Glomerular visceral epithelial cell (primary cell): ENCODE data around the gene UNC5C.

Experiments
- DNase-seq: peaks from one replicate; pipeline ENCODE4 v3.0.0-alpha.2; 2016; ENCODE audit errors: extremely low spot score

Gene UNC5C

GRCh38 chr4:95548738-95549245 is at the start of gene UNC5C:
Gene UNC5C (minus strand): TSS chr4:95548973.
- DNase-seq: peak; percentile 71

GRCh38 chr4:95596676-95597075 is 47.9 kb upstream of the UNC5C start:
- DNase-seq: no peak

GRCh38 chr4:95594629-95595028 is 45.9 kb upstream of the UNC5C start:
- no peak for DNase-seq

DNA sequence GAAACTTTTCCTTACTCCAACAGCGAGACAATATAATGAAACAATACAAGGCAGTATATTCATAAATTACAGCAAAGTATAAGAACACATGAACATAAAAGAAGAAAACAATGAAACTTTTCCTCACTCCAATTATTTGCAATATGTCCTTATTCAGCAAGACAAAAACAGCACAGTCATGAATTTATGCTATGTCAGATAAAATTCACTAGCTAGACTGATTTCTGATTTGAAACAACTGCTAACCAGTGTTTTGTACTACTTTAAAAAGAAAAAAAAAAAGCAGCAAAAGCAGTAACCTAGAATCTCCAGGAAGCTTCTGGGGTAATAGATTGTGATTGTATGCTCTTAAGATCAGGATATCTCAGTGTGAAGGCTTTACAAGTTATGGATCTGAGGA is 45.2 kb upstream of the UNC5C start:
- no peak for DNase-seq

- DNase-seq: no peak
Observed at GRCh38 chr4:95591278-95591677, 42.5 kb upstream of the UNC5C start.

- DNase-seq: no peak
Observed at GRCh38 chr4:95590615-95591014, 41.8 kb upstream of the UNC5C start.

GRCh38 chr4:95585016-95585695 is 36.4 kb upstream of the UNC5C start:
- DNase-seq: no peak

GRCh38 chr4:95580226-95580625 is 31.5 kb upstream of the UNC5C start:
- DNase-seq: no peak

GRCh38 chr4:95572304-95572991 is 23.7 kb upstream of the UNC5C start:
- DNase-seq: peak; percentile 43

DNA sequence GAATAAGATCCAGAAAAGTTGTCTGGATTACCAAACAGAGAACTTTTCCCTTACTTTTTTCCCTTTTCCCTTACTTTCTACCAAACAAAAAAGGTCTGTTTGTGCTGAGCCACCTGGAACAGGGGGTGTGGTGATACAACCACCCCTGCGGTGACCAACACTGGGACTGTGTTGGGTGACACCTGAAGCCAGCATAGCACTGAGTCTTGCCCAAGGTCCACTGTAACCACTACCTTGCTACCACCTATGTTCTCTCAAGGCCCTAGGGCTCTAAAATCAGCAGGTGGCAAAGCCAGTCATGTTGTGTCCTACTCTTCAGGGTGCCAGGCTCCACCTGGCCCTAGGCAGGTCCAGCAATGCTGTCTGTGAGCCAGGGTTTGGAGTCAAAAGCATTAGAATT is 22.8 kb upstream of the UNC5C start:
- no peak for DNase-seq

- DNase-seq: no peak
Observed at GRCh38 chr4:95563638-95564337, 15.0 kb upstream of the UNC5C start.

DNA sequence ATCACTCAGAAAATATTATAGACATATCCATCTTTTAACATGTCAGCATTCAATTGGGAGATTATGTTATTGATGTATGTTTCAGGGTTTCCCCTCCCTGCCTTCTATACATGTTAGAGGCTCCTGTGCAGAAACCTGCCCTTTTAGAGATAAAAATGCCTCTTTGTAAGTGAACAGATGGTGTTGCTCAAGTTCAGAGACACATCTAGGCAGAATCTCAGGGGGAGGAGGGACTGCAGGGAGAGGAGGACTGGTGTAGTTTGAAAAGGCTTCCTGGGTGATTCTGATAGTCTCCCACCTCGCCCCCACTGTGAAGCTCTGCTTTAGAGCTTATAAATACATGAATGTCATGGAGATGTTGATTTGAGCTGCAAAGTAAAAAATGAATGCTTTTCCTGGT is 12.0 kb upstream of the UNC5C start:
- no peak for DNase-seq

DNA sequence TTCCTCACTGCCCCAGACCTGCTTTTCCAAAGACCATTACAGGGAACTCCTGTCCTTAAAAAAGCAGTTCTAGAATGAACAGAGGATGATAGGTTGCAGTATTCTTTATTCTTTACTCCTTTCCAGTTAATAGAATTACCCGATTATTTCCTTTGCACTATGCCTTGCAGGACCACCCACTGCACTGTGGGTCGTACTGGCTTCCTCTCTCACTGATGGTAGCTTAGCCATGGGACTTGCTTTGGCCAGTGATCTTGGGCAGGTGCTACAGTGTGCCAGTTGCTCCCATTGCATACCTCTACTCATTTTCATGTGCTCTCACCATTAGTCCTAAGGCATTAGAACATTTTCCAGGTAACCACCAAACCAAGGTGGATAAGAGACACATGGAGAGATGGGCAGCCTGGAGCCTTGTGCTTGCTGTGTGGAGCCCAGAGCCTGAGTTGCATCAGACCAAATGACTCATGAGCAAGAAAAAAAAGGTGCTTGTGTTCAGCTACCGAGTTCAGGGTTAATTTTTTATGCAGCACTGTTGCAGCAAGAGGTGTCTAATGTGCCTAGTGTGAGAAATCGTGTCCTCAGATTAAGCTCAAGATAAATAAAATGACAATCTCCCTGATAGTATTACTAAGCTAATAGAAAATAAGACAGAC is 7.6 kb upstream of the UNC5C start:
- DNase-seq: peak; percentile 30

DNA sequence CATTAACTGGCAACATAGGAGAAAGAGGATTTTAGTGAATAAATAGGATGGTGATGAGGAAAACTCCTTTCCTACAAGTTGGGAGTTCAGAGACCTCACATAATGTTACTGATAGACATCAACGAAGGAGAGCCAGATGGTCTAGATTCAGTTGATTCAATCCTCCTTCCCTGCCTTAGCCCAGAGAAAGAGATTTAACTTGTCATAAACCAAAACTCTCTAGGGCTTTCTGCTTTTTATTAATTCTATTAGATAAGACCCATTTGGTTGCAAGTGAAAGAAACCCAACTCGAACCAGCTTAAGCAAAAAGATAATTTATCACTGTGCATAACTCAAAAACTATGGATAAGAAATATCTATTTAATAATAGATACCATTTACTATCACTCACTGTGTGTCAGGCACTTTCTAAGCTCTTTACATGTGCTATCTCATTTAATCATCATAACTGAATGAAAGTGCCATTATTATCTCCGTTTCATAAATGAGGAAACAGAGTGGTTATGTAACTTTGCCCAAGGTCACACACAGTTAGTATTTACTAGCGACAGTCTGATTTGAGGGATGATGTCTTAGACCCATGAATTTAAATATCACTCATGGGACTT is 4.3 kb upstream of the UNC5C start:
- no peak for DNase-seq

DNA sequence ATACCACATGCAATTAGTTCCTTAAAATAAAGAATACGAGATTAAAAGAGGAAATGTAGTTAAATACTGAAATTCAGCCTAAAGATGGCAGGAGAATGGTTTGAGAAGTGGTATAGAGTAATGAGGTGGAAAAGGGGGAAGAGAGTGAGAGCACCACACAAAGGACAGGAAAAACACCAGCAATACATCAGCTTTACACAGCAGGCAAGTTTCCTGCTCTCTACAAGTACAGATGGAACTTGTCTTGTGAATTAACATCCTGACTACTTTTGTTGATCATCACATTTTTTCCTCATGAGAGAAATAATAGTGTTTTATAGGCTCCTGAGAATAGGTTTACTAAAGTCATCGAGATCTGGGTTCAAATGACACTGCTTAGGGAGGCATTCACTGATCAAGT is 2.9 kb upstream of the UNC5C start:
- DNase-seq: no peak

GRCh38 chr4:95550115-95550987 is 1.6 kb upstream of the UNC5C start:
- no peak for DNase-seq

- DNase-seq: peak; percentile 50
Observed at GRCh38 chr4:95549246-95550114, 707 bp upstream of the UNC5C start.

- DNase-seq: peak; percentile 28
Observed at GRCh38 chr4:95547715-95548471, 880 bp downstream of the UNC5C start.
